OCI-LY1 (cell line): Measurements from ENCODE around the gene PDZD2.

Experiments used
- H2AFZ ChIP-seq: fragments of 200-600 bp; sonication (generic), shearing (Covaris generic); 2 replicates; pipeline ENCODE4 v1.6.0; 2014; ENCODE audit warnings: antibody characterized with exemption, mild to moderate bottlenecking, low read length
- H3F3A ChIP-seq: fragments of 200-600 bp; sonication (generic), shearing (Covaris generic); 2 replicates; pipeline ENCODE4 v1.6.0; 2014; ENCODE audit warnings: mild to moderate bottlenecking, antibody characterized with exemption, low read length, moderate library complexity; ENCODE audit not compliant: insufficient read depth
- H3K27ac ChIP-seq: fragments of 200-600 bp; sonication (generic); 2 replicates; pipeline ENCODE4 v1.5.1; 2014; ENCODE audit warnings: low read length, mixed run types, mild to moderate bottlenecking, low read depth; ENCODE audit not compliant: poor library complexity, severe bottlenecking
- H3K27me3 ChIP-seq: fragments of 200-600 bp; sonication (generic); 2 replicates; pipeline ENCODE4 v1.6.0; 2014; ENCODE audit warnings: antibody characterized with exemption, mild to moderate bottlenecking, low read length, moderate library complexity; ENCODE audit not compliant: insufficient read depth
- H3K36me3 ChIP-seq: fragments of 200-600 bp; sonication (generic); 2 replicates; pipeline ENCODE4 v1.6.1; 2014; ENCODE audit warnings: mild to moderate bottlenecking, antibody characterized with exemption, low read length, moderate library complexity, mixed read lengths; ENCODE audit not compliant: insufficient read depth
- H3K4me1 ChIP-seq: fragments of 200-600 bp; sonication (generic); 2 replicates; pipeline ENCODE4 v1.5.1; 2014; ENCODE audit warnings: mild to moderate bottlenecking, low read length, moderate library complexity; ENCODE audit not compliant: insufficient read depth, severe bottlenecking
- H3K4me2 ChIP-seq: fragments of 200-600 bp; sonication (generic), shearing (Covaris generic); 2 replicates; pipeline ENCODE4 v1.6.1; 2014; ENCODE audit warnings: low read length
- H3K4me3 ChIP-seq: fragments of 200-600 bp; sonication (generic); 2 replicates; pipeline ENCODE4 v1.5.1; 2014; ENCODE audit warnings: low read length, low read depth, mild to moderate bottlenecking, mixed read lengths; ENCODE audit not compliant: poor library complexity, severe bottlenecking
- H3K79me2 ChIP-seq: fragments of 200-600 bp; shearing (Covaris generic); 2 replicates; pipeline ENCODE4 v1.6.1; 2016; ENCODE audit warnings: mixed run types, low read length, mixed read lengths; ENCODE audit not compliant: insufficient read depth
- H3K9ac ChIP-seq: fragments of 200-600 bp; sonication (generic), shearing (Covaris generic); 2 replicates; pipeline ENCODE4 v1.6.1; 2014; ENCODE audit warnings: mild to moderate bottlenecking, low read length, mixed read lengths
- H3K9me2 ChIP-seq: fragments of 200-600 bp; sonication (generic), shearing (Covaris generic); 2 replicates; pipeline ENCODE4 v1.6.1; 2014; ENCODE audit warnings: low read depth, mild to moderate bottlenecking, low read length, mixed read lengths
- H3K9me3 ChIP-seq: fragments of 200-600 bp; shearing (Covaris generic); 2 replicates; pipeline ENCODE4 v1.6.1; 2014; ENCODE audit warnings: low read length, mixed read lengths
- H4K20me1 ChIP-seq: fragments of 200-600 bp; sonication (generic), shearing (Covaris generic); 2 replicates; pipeline ENCODE4 v1.6.0; 2016; ENCODE audit warnings: mild to moderate bottlenecking, low read length; ENCODE audit not compliant: insufficient read depth
- CTCF ChIP-seq: fragments of 200-600 bp; sonication (generic), shearing (Covaris generic); IDR thresholded peaks from 2 replicates; pipeline ENCODE4 v1.5.1; 2017; ENCODE audit warnings: mild to moderate bottlenecking, antibody characterized with exemption, low read length, moderate library complexity, mixed read lengths
- EZH2 ChIP-seq: fragments of 200-600 bp; sonication (generic), shearing (Covaris generic); IDR thresholded peaks from 2 replicates; pipeline ENCODE4 v1.8.0; 2017; ENCODE audit warnings: borderline replicate concordance, mixed run types, mild to moderate bottlenecking, antibody characterized with exemption, low read length, moderate library complexity, mixed read lengths

PDZD2 gene

GRCh38 chr5:32004404-32004803 lies 365.5 kb downstream of the PDZD2 start:
- no peaks in the 10 kb centered on the region for H3K9me2 ChIP-seq
- H4K20me1 ChIP-seq, result no peaks in the 10 kb centered on the region
- H3K27ac ChIP-seq, result peak overlapping the region; percentile 91
- no peaks in the 10 kb centered on the region for H3K27me3 ChIP-seq
- no peaks in the 10 kb centered on the region for H3K79me2 ChIP-seq
- 0 out of 2 replicates have a peak, but pooled peaks cover 4% of the 10 kb centered on the region for H3F3A ChIP-seq
- H3K36me3 ChIP-seq, result peaks cover 30% of the 10 kb centered on the region
- H3K4me2 ChIP-seq, result peak overlapping the region; percentile 52
- H2AFZ ChIP-seq, result no peak overlapping the region
- TF ChIP-seq EZH2 (no peak), CTCF (no peak)
- peak overlapping the region; percentile 38; the same call in 1 of the 2 replicates for H3K9ac ChIP-seq
- H3K9me3 ChIP-seq, result no peaks in the 10 kb centered on the region
- peak overlapping the region; percentile 15 for H3K4me3 ChIP-seq
- peaks cover 36% of the 10 kb centered on the region for H3K4me1 ChIP-seq

- peaks cover 45% of the 10 kb centered on the region for H3K4me1 ChIP-seq
- no peaks in the 10 kb centered on the region for H3K79me2 ChIP-seq
- H4K20me1 ChIP-seq, result no peaks in the 10 kb centered on the region
- no peaks in the 10 kb centered on the region for H3F3A ChIP-seq
- H3K36me3 ChIP-seq, result peaks cover 8% of the 10 kb centered on the region
- no peak overlapping the region for H3K9ac ChIP-seq
- no peak overlapping the region for H3K4me3 ChIP-seq
- H3K27me3 ChIP-seq, result no peaks in the 10 kb centered on the region
- TF ChIP-seq EZH2, result no peak
- TF ChIP-seq CTCF, result no peak
- no peak overlapping the region for H3K4me2 ChIP-seq
- H3K9me2 ChIP-seq, result no peaks in the 10 kb centered on the region
- H3K9me3 ChIP-seq, result no peaks in the 10 kb centered on the region
- H3K27ac ChIP-seq, result peak overlapping the region; percentile 18
- no peak overlapping the region for H2AFZ ChIP-seq
Measured at GRCh38 chr5:32008746-32009145, 369.8 kb downstream of the PDZD2 start.

GRCh38 chr5:32013658-32014057 lies 374.7 kb downstream of the PDZD2 start:
- Histone ChIP-seq H3F3A (peaks cover 3% of the 10 kb centered on the region; the same call in 1 of the 2 replicates), H3K36me3 (peaks cover 11% of the 10 kb centered on the region; the same call in 1 of the 2 replicates), H3K4me3 (peak overlapping the region; percentile 47), H3K9me2 (no peaks in the 10 kb centered on the region), H3K27me3 (no peaks in the 10 kb centered on the region), H3K9me3 (no peaks in the 10 kb centered on the region), H3K4me2 (peak overlapping the region; percentile 57), H3K27ac (peak overlapping the region; percentile 97), H2AFZ (0 out of 2 replicates have a peak overlapping the region, but pooled peaks have one; percentile 25), H3K79me2 (no peaks in the 10 kb centered on the region), H4K20me1 (no peaks in the 10 kb centered on the region), H3K9ac (peak overlapping the region; percentile 63), H3K4me1 (peaks cover 72% of the 10 kb centered on the region)
- TF ChIP-seq EZH2 (no peak), CTCF (no peak)
